Omental fat pad (tissue), 4 donors: ENCODE measurements around the gene UBL3. TPM values are rescaled to one million over a fixed set of nuclear protein-coding genes. Genes with fewer than 3 reads are reported as not detected.

Experiments
- ATAC-seq: fragments of 150-250 bp; one replicate; pipeline ENCODE4 v1.9.1; 2016; ENCODE audit warnings: mild to moderate bottlenecking, moderate library complexity; ENCODE audit not compliant: low FRiP score
- DNase-seq: peaks from one replicate; pipeline ENCODE4 v3.0.0-alpha.2; 2019; ENCODE audit warnings: low spot score
- total RNA-seq, 4 donors: library from RNA; depleted of rRNA; stranded (reverse); fragments of >200 nt; gene quantifications; one replicate each; pipeline ENCODE4 v1.1.0, GENCODE V29; 2016
- TF ChIP-seq, protein P1 (sequence below), 3 donors: fragments of 450-650 bp; IDR thresholded peaks; one replicate each; pipeline ENCODE4 v1.5.1; 2016 to 2017; ENCODE audit warnings: antibody characterized with exemption in 3 of 3, mild to moderate bottlenecking in 3 of 3, moderate library complexity in 2 of 3

Gene UBL3
- total RNA-seq, 4 donors from 2014 or later = 23.0 to 35.8 (median 24.1) TPM

DNA sequence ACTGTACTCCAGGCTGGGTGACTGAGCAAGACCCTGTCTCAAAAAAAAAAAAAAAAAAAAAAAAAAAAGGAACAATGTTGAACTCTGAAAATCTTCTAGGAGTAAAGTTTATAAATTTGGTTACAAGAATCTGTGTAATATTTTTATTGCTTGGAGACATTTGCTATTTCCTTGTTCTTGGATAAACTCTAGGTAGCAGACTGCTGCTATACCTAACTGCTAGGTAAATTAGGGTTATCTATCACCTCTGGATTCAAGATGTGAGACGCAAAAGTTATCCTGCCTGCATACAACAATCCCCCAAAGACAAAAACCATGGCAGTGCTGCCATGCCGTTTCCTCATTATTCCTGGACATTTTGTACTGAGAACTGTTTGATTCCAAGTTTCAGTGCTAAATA is 33.7 kb downstream of the UBL3 start:
- TF ChIP-seq, protein P1, sequence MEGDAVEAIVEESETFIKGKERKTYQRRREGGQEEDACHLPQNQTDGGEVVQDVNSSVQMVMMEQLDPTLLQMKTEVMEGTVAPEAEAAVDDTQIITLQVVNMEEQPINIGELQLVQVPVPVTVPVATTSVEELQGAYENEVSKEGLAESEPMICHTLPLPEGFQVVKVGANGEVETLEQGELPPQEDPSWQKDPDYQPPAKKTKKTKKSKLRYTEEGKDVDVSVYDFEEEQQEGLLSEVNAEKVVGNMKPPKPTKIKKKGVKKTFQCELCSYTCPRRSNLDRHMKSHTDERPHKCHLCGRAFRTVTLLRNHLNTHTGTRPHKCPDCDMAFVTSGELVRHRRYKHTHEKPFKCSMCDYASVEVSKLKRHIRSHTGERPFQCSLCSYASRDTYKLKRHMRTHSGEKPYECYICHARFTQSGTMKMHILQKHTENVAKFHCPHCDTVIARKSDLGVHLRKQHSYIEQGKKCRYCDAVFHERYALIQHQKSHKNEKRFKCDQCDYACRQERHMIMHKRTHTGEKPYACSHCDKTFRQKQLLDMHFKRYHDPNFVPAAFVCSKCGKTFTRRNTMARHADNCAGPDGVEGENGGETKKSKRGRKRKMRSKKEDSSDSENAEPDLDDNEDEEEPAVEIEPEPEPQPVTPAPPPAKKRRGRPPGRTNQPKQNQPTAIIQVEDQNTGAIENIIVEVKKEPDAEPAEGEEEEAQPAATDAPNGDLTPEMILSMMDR (IDR thresholded peaks at IDR 0.05) = no peak
- DNase-seq (no peak), ATAC-seq (no peak)

GRCh38 chr13:29815336-29815735 is 35.1 kb downstream of the UBL3 start:
- ATAC-seq (no peak), DNase-seq (no peak)
- TF ChIP-seq, protein P1 (IDR thresholded peaks at IDR 0.05) = no peak

DNA sequence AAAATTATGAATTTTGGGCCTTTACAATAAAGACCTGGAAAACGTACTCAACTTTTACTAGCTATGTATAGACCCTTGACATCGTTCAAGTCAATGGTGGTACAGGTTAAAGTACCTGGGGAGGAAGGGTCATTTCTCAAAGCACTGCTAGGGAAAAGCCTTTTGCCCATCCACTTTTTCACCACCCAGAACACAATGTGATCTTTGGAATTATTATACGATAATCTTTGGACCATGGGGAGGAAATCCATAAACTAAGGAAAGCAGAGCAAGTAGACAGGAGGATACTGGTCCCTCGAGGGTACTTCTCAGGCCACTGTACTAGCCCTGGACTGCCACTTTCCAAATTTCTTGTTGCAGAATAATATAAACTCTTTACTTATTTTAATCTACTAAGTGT is 39.5 kb downstream of the UBL3 start:
- DNase-seq = no peak
- TF ChIP-seq, protein P1 (IDR thresholded peaks at IDR 0.05) = no peak
- no peak for ATAC-seq

DNA sequence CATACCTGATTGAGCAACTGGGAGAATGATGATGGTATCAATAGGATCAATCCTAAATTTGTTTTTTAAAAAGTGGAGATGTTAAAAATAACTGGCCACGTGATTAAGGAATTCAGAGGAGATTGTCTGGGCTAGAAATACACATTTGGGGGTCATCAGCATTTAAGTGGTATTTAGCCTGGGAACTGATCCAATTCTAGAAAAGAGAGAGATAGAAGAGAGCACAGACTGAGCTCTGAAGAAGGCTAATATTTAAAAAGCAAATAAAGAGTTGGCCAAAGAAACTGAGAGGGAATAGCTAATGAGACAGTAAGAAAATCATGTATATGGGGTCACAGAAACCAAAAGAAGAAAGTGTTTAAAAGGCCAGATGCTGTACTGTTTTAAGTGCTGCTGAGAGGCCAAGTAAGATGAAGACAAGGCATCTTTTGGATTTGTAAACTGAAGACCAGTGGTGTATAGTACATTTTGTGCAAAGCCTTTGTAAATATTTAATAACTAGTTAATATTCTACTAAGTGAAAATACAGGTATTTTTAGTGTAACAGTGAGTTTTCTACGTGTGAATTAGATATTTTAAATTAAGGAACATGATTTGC is 40.2 kb downstream of the UBL3 start:
- DNase-seq = no peak
- ATAC-seq = no peak
- TF ChIP-seq, protein P1 (IDR thresholded peaks at IDR 0.05) = no peak

- TF ChIP-seq, protein P1 (IDR thresholded peaks at IDR 0.05) = no peak
- no peak for DNase-seq
- ATAC-seq = no peak
Measured at GRCh38 chr13:29808264-29808663, 42.2 kb downstream of the UBL3 start.

DNA sequence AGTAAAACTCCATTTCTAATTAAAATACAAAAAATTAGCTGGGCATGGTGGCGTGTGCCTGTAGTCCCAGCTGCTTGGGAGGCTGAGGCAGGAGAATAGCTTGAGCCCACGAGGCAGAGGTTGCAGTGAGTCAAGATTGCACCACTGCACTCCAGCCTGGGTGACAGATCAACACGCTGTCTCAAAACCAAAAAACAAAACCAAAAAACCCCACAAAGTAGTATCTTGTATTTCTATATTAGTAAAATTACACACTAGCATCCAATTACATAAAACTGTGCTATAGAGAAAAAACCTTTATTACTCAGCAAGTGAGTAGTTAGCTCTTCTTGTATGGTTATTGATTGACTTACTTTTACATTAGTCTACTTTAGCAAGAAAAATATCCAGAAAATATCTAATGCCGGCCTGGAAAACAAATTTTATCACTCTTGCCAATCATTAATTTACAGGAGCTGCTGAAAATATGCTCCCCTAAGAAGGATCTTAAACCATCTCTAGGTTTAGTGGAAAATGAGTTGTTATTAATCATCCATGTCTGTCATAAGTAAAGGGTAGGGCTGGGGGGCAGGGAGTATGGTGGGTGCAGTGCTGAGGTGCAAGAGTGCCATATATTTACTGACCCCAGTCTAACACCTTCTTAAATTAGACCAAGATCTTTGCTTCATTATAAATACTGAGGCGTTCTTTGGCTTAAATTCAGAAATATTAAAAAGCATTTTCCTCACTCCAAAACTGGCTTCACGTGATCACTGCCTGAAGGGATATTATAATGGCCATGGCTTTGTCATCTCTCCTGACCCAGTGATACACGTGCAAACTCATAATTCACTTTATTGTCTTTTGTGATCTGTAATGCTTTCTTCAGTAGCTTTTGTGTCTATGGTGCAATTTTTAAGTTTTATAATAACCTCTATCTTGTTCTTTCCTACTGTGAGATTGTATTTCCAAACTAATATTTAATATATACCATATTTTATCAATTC is 44.1 kb downstream of the UBL3 start:
- ATAC-seq = no peak
- DNase-seq = no peak
- TF ChIP-seq, protein P1 (IDR thresholded peaks at IDR 0.05) = no peak
